GM12878 (cell line): ENCODE results near the gene TMEM97.

Source experiments
- TAF1 ChIP-seq: IDR thresholded peaks from 2 replicates; pipeline ENCODE4 v1.6.1; 2011; ENCODE audit warnings: mild to moderate bottlenecking, low read depth, low read length, borderline replicate concordance
- TF ChIP-seq, protein P1 (sequence below): IDR thresholded peaks from 2 replicates; pipeline ENCODE4 v1.6.1; 2012; ENCODE audit warnings: low read depth, low read length, improper control_type of control experiment

GRCh38 chr17:28270055-28270454 lies 48.9 kb upstream of the TMEM97 start:
- TF ChIP-seq, protein P1, sequence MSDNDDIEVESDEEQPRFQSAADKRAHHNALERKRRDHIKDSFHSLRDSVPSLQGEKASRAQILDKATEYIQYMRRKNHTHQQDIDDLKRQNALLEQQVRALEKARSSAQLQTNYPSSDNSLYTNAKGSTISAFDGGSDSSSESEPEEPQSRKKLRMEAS: no peak
- no peak for TF ChIP-seq TAF1
